Mesodermal cell (in vitro differentiated cells): ENCODE data around the gene C15orf62.

Experiments used
- H3K27ac ChIP-seq: 2 replicates; pipeline ENCODE4 v1.7.0; 2013; ENCODE audit warnings: mild to moderate bottlenecking, low read depth, low read length, moderate library complexity; ENCODE audit not compliant: severe bottlenecking
- H3K36me3 ChIP-seq: 2 replicates; pipeline ENCODE4 v1.7.1; 2013; ENCODE audit warnings: mild to moderate bottlenecking, low read length, moderate library complexity; ENCODE audit not compliant: control insufficient read depth, insufficient read depth
- H3K4me1 ChIP-seq: one replicate; pipeline ENCODE4 v1.7.1; 2013; ENCODE audit warnings: mild to moderate bottlenecking, low read length; ENCODE audit not compliant: insufficient read depth, control insufficient read depth, poor library complexity, severe bottlenecking
- H3K4me3 ChIP-seq: 2 replicates; pipeline ENCODE4 v1.7.0; 2013; ENCODE audit warnings: low read length, control low read depth, mild to moderate bottlenecking; ENCODE audit not compliant: insufficient read depth, poor library complexity, severe bottlenecking; ENCODE audit errors: extremely low read depth
- H3K9me3 ChIP-seq: 2 replicates; pipeline ENCODE4 v1.7.1; 2013; ENCODE audit warnings: mild to moderate bottlenecking, low read length, moderate library complexity; ENCODE audit not compliant: control insufficient read depth
- WGBS, 2 experiments: methylation state at CpG; one replicate each; pipeline ENCODE4 v1.1.5; 2013; ENCODE audit warnings: missing lambda C conversion rate in 2 of 2; ENCODE audit not compliant: insufficient coverage in 2 of 2; 5-methylcytosine and 5-hydroxymethylcytosine counted together

Gene C15orf62

GRCh38 chr15:40785164-40785563 lies 15.4 kb downstream of the C15orf62 start:
- Histone ChIP-seq H3K9me3 (no peaks in the 10 kb centered on the region), H3K4me3 (no peak overlapping the region), H3K27ac (no peak overlapping the region), H3K4me1 (no peaks in the 10 kb centered on the region), H3K36me3 (peaks cover 11% of the 10 kb centered on the region)
- 83 to 100% methylated on average over 1 of the region's 3 CpGs for WGBS, 2 experiments

- H3K4me1 ChIP-seq = no peaks in the 10 kb centered on the region
- peaks cover 10% of the 10 kb centered on the region for H3K36me3 ChIP-seq
- no peak overlapping the region for H3K27ac ChIP-seq
- no peak overlapping the region for H3K4me3 ChIP-seq
- WGBS, 2 experiments = 88 to 100% methylated on average over 1 of the region's 2 CpGs
- no peaks in the 10 kb centered on the region for H3K9me3 ChIP-seq
Measured at GRCh38 chr15:40785814-40786213, 16.0 kb downstream of the C15orf62 start.

GRCh38 chr15:40787344-40787841 lies 17.6 kb downstream of the C15orf62 start:
- no peak overlapping the region for H3K4me3 ChIP-seq
- no peak overlapping the region for H3K27ac ChIP-seq
- WGBS, 2 experiments = 76% methylated on average over 3 of the region's 4 CpGs; no CpG with 5 or more reads in 1 of the 2 experiments
- H3K9me3 ChIP-seq = no peaks in the 10 kb centered on the region
- H3K36me3 ChIP-seq = peaks cover 17% of the 10 kb centered on the region
- no peaks in the 10 kb centered on the region for H3K4me1 ChIP-seq

GRCh38 chr15:40787991-40788390 lies 18.2 kb downstream of the C15orf62 start:
- Histone ChIP-seq H3K36me3 (peaks cover 21% of the 10 kb centered on the region), H3K4me3 (no peak overlapping the region), H3K9me3 (no peaks in the 10 kb centered on the region), H3K4me1 (no peaks in the 10 kb centered on the region), H3K27ac (no peak overlapping the region)
- 73 to 78% methylated on average over 3 of the region's 6 CpGs for WGBS, 2 experiments

GRCh38 chr15:40789119-40789518 lies 19.3 kb downstream of the C15orf62 start:
- WGBS, 2 experiments = 92 to 97% methylated on average over 5 of the region's 5 CpGs
- H3K9me3 ChIP-seq = no peaks in the 10 kb centered on the region
- no peak overlapping the region for H3K4me3 ChIP-seq
- no peaks in the 10 kb centered on the region for H3K4me1 ChIP-seq
- H3K27ac ChIP-seq = no peak overlapping the region
- H3K36me3 ChIP-seq = peaks cover 21% of the 10 kb centered on the region

- Histone ChIP-seq H3K4me1 (no peaks in the 10 kb centered on the region), H3K4me3 (no peak overlapping the region), H3K27ac (no peak overlapping the region), H3K9me3 (no peaks in the 10 kb centered on the region), H3K36me3 (peaks cover 21% of the 10 kb centered on the region)
- WGBS, 2 experiments = 83 to 94% methylated on average over 7 of the region's 8 CpGs
Measured at GRCh38 chr15:40789999-40790398, 20.2 kb downstream of the C15orf62 start.

- Histone ChIP-seq H3K27ac (no peak overlapping the region), H3K9me3 (no peaks in the 10 kb centered on the region), H3K4me1 (no peaks in the 10 kb centered on the region), H3K36me3 (peaks cover 21% of the 10 kb centered on the region), H3K4me3 (no peak overlapping the region)
- WGBS, 2 experiments = no CpG with 5 or more reads among the region's 3 CpGs
Measured at GRCh38 chr15:40790718-40791117, 20.9 kb downstream of the C15orf62 start.

- no peaks in the 10 kb centered on the region for H3K4me1 ChIP-seq
- H3K27ac ChIP-seq = no peak overlapping the region
- peaks cover 14% of the 10 kb centered on the region for H3K36me3 ChIP-seq
- H3K9me3 ChIP-seq = no peaks in the 10 kb centered on the region
- H3K4me3 ChIP-seq = no peak overlapping the region
- WGBS, 2 experiments = 60 to 100% methylated on average over 1 to 2 of the region's 3 CpGs
Measured at GRCh38 chr15:40792394-40792793, 22.6 kb downstream of the C15orf62 start.

- WGBS, 2 experiments = 96% methylated on average over 6 to 7 of the region's 9 CpGs
- H3K27ac ChIP-seq = no peak overlapping the region
- no peak overlapping the region for H3K4me3 ChIP-seq
- peaks cover 14% of the 10 kb centered on the region for H3K36me3 ChIP-seq
- H3K9me3 ChIP-seq = no peaks in the 10 kb centered on the region
- no peaks in the 10 kb centered on the region for H3K4me1 ChIP-seq
Measured at GRCh38 chr15:40793216-40793989, 23.6 kb downstream of the C15orf62 start.

GRCh38 chr15:40796041-40796440 lies 26.3 kb downstream of the C15orf62 start:
- H3K4me1 ChIP-seq = peaks cover 6% of the 10 kb centered on the region
- 79 to 92% methylated on average over 1 of the region's 2 CpGs for WGBS, 2 experiments
- no peak overlapping the region for H3K4me3 ChIP-seq
- peaks cover 14% of the 10 kb centered on the region for H3K36me3 ChIP-seq
- H3K9me3 ChIP-seq = no peaks in the 10 kb centered on the region
- H3K27ac ChIP-seq = no peak overlapping the region

- Histone ChIP-seq H3K36me3 (peaks cover 18% of the 10 kb centered on the region), H3K4me1 (peaks cover 6% of the 10 kb centered on the region), H3K4me3 (no peak overlapping the region), H3K9me3 (no peaks in the 10 kb centered on the region), H3K27ac (no peak overlapping the region)
- 91% methylated on average over 4 of the region's 5 CpGs; no CpG with 5 or more reads in 1 of the 2 experiments for WGBS, 2 experiments
Measured at GRCh38 chr15:40796512-40796911, 26.7 kb downstream of the C15orf62 start.
